ENCODE measurements around the gene PLEKHA6. TPM values are rescaled to one million over a fixed set of nuclear protein-coding genes. Genes with fewer than 3 reads are reported as not detected.

PLEKHA6 gene
- total RNA-seq, 2 experiments from 2014 or later = 0.53 to 0.82 TPM

DNA sequence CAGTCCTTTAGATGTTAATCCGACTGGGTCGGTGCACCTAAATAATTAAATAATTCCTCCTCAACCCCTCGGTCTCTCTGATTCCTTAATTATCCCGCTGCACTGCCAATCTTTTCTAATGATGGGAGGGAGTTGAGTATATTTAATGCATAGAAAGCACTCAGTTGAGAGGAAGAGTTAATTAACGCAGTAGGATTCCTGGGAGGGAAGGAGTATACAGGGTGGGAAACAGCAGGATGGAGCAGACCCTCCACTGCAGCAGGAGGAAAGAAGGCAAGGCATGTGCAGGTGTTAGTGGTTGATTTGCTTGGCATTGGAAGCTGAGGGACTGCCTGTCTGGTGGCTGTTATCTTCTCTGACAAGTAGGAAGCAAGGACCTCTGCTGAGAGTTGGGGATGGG lies 183.7 kb downstream of the PLEKHA6 start:
- POLR2A ChIA-PET = no interaction called here
- Histone ChIP-seq H3K4me3 (ENCODE audit: low read length) (no peak overlapping the region), H3K27me3 (ENCODE audit: control insufficient read depth in 1 of 2, insufficient read depth in 2 of 2, low read length in 2 of 2) (peaks cover 8 to 9% of the 10 kb centered on the region in 2 experiments), H3K36me3 (ENCODE audit: insufficient read depth, low read length) (no peaks in the 10 kb centered on the region), H3K9me3 (ENCODE audit: control insufficient read depth in 1 of 2, insufficient read depth in 1 of 2, low read length in 2 of 2) (peaks cover 11 to 20% of the 10 kb centered on the region in 2 experiments), H3K27ac (ENCODE audit: low read depth in 1 of 2, low read length in 2 of 2) (no peak overlapping the region), H3K4me1 (ENCODE audit: insufficient read depth, low read length) (no peaks in the 10 kb centered on the region)
- TF ChIP-seq, protein P1, sequence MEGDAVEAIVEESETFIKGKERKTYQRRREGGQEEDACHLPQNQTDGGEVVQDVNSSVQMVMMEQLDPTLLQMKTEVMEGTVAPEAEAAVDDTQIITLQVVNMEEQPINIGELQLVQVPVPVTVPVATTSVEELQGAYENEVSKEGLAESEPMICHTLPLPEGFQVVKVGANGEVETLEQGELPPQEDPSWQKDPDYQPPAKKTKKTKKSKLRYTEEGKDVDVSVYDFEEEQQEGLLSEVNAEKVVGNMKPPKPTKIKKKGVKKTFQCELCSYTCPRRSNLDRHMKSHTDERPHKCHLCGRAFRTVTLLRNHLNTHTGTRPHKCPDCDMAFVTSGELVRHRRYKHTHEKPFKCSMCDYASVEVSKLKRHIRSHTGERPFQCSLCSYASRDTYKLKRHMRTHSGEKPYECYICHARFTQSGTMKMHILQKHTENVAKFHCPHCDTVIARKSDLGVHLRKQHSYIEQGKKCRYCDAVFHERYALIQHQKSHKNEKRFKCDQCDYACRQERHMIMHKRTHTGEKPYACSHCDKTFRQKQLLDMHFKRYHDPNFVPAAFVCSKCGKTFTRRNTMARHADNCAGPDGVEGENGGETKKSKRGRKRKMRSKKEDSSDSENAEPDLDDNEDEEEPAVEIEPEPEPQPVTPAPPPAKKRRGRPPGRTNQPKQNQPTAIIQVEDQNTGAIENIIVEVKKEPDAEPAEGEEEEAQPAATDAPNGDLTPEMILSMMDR (IDR thresholded peaks at IDR 0.05) = no peak
- Mint-ChIP-seq H3K4me3 (no peak overlapping the region), H3K4me1 (ENCODE audit: low read depth) (no peaks in the 10 kb centered on the region), H3K9me3 (no peaks in the 10 kb centered on the region), H3K27me3 (peaks cover 13% of the 10 kb centered on the region), H3K27ac (no peak overlapping the region), H3K36me3 (ENCODE audit: low read depth) (no peaks in the 10 kb centered on the region)
- no peak for ATAC-seq (ENCODE audit: poor library complexity)
- CTCF ChIA-PET = no interaction called here
- DNase-seq = no peak
- intact Hi-C loops (cut with DNase I, micrococcal nuclease) = no loop called here

DNA sequence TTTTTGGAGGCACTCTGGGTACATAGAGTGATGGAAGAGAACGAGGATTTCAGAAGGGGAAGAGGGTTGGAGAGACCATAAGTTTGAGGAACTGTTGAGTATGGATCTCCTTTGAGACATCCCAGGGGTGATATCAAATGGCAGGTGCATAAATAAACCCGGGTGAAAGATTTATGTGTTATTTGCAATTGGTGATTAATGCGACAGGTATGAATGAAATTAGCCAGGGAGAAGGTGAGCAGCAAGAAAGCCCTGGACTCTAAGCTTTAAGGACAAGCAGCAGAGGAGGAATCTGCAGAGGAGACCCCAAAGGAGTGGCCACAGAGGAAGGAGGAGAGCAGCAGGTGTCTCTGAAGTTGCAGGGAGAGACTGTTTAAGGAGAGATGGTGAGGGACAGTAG lies 184.8 kb downstream of the PLEKHA6 start:
- Mint-ChIP-seq H3K27me3 (peaks cover 13% of the 10 kb centered on the region), H3K4me3 (no peak overlapping the region), H3K9me3 (peaks cover 4% of the 10 kb centered on the region), H3K27ac (no peak overlapping the region), H3K36me3 (ENCODE audit: low read depth) (peaks cover 8% of the 10 kb centered on the region), H3K4me1 (ENCODE audit: low read depth) (no peaks in the 10 kb centered on the region)
- Histone ChIP-seq H3K27ac (ENCODE audit: low read depth in 1 of 2, low read length in 2 of 2) (no peak overlapping the region), H3K27me3 (ENCODE audit: control insufficient read depth in 1 of 2, insufficient read depth in 2 of 2, low read length in 2 of 2) (peaks cover 8 to 9% of the 10 kb centered on the region in 2 experiments), H3K4me3 (ENCODE audit: low read length) (no peak overlapping the region), H3K36me3 (ENCODE audit: insufficient read depth, low read length) (no peaks in the 10 kb centered on the region), H3K4me1 (ENCODE audit: insufficient read depth, low read length) (no peaks in the 10 kb centered on the region), H3K9me3 (ENCODE audit: control insufficient read depth in 1 of 2, insufficient read depth in 1 of 2, low read length in 2 of 2) (peaks cover 21 to 22% of the 10 kb centered on the region in 2 experiments)
- POLR2A ChIA-PET = no interaction called here
- ATAC-seq (ENCODE audit: poor library complexity) (no peak), DNase-seq (no peak)
- CTCF ChIA-PET = no interaction called here
- TF ChIP-seq, protein P1 (IDR thresholded peaks at IDR 0.05) = no peak
- intact Hi-C loops (cut with DNase I, micrococcal nuclease) = no loop called here

DNA sequence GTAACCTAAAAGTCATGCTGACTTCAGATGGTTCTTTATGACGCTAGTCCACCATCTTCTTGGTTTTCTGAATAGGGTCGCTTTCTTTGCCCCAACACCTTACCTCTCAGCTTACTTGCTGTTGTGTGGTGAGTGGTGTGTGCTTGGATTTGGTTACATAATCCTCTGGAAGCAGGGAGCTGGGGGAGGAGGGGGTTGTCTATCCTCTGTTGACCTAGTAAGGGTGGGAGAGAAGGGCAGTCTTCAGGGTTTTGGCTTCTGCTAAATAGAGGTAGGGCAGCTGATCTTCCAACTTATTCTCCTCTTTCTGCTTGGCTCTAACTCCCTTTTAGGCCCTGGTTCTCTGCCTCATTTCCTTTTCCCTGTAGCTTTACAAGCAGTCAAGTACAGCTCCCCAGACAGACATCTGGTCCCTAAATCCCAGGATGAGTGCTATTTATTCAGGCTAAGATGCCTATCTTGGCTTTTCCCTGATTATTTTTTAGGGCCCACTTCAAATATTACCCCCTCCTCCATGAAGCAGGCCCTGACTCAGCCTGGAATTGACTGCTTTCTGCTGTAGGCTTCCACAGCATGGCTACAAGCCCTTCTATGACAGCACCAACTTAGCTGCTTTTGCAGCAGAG lies 187.2 kb downstream of the PLEKHA6 start:
- H3K9me3 Mint-ChIP-seq = peaks cover 15% of the 10 kb centered on the region
- no peak for ATAC-seq (ENCODE audit: poor library complexity)
- CTCF ChIA-PET = no interaction called here
- no peaks in the 10 kb centered on the region for H3K4me1 Mint-ChIP-seq (ENCODE audit: low read depth)
- H3K36me3 ChIP-seq (ENCODE audit: insufficient read depth, low read length) = no peaks in the 10 kb centered on the region
- no peak overlapping the region for H3K4me3 Mint-ChIP-seq
- H3K4me1 ChIP-seq (ENCODE audit: insufficient read depth, low read length) = no peaks in the 10 kb centered on the region
- H3K27ac Mint-ChIP-seq = no peak overlapping the region
- intact Hi-C loops (cut with DNase I, micrococcal nuclease) = no loop called here
- H3K27ac ChIP-seq (ENCODE audit: low read depth in 1 of 2, low read length in 2 of 2) = no peak overlapping the region
- POLR2A ChIA-PET = interaction anchor here (1.0 kb wide), 1 partner anchor 10 kb away, joined by 3 read pairs; no protein-coding TSS in a partner anchor
- TF ChIP-seq, protein P1 (IDR thresholded peaks at IDR 0.05) = no peak
- peaks cover 23 to 37% of the 10 kb centered on the region in 2 experiments for H3K9me3 ChIP-seq (ENCODE audit: control insufficient read depth in 1 of 2, insufficient read depth in 1 of 2, low read length in 2 of 2)
- DNase-seq = no peak
- H3K27me3 ChIP-seq (ENCODE audit: control insufficient read depth in 1 of 2, insufficient read depth in 2 of 2, low read length in 2 of 2) = peaks cover 5 to 9% of the 10 kb centered on the region in 2 experiments
- peaks cover 12% of the 10 kb centered on the region for H3K36me3 Mint-ChIP-seq (ENCODE audit: low read depth)
- no peak overlapping the region for H3K4me3 ChIP-seq (ENCODE audit: low read length)
- peaks cover 7% of the 10 kb centered on the region for H3K27me3 Mint-ChIP-seq

All from CD4-positive, alpha-beta T cell (primary cell).